Adrenal gland (tissue), 5 donors: Measurements from ENCODE around the gene NT5C3A.

ENCODE experiments used
- POLR2A ChIP-seq, 2 donors: fragments of 450-650 bp; IDR thresholded peaks; one replicate each; pipeline ENCODE4 v1.6.1; 2017; ENCODE audit warnings: antibody characterized with exemption in 2 of 2, mild to moderate bottlenecking in 2 of 2, moderate library complexity in 1 of 2
- TF ChIP-seq, protein P1 (sequence below), 6 experiments: fragments of 450-650 bp in 4 of 6; fragments of 200-600 bp in 2 of 6; sonication (generic) in 1 of 6; IDR thresholded peaks; 1 replicate in 5 of 6; 2 replicates in 1 of 6; pipeline versions ENCODE4 v1.5.1 to v1.8.0; 2016 to 2021; ENCODE audit warnings: antibody characterized with exemption in 6 of 6, mild to moderate bottlenecking in 2 of 6, moderate library complexity in 1 of 6
- donor health status: DM: no; HTN: no; CAD: no.

DNA sequence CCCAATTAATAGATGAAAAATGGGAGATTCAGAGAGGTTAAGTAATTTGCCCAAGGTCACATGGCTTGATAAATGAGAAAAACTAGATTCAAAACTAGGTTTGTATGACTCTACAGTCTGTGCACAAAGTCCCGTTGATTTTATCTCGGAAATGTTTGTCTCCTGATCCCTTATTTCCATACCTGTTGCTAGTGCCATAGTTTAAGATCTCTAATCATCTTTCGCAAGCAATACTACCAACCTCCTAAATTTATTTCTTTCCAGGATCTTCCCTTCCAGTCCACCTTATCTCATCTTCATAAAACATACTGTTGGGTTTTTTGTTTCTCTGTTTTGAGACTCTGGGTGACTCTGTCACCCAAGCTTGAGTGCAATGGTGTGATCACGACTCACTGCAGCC lies 2.9 kb downstream of the NT5C3A start:
- TF ChIP-seq, protein P1, sequence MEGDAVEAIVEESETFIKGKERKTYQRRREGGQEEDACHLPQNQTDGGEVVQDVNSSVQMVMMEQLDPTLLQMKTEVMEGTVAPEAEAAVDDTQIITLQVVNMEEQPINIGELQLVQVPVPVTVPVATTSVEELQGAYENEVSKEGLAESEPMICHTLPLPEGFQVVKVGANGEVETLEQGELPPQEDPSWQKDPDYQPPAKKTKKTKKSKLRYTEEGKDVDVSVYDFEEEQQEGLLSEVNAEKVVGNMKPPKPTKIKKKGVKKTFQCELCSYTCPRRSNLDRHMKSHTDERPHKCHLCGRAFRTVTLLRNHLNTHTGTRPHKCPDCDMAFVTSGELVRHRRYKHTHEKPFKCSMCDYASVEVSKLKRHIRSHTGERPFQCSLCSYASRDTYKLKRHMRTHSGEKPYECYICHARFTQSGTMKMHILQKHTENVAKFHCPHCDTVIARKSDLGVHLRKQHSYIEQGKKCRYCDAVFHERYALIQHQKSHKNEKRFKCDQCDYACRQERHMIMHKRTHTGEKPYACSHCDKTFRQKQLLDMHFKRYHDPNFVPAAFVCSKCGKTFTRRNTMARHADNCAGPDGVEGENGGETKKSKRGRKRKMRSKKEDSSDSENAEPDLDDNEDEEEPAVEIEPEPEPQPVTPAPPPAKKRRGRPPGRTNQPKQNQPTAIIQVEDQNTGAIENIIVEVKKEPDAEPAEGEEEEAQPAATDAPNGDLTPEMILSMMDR (IDR thresholded peaks at IDR 0.05): no peak
- no peak for TF ChIP-seq POLR2A (IDR thresholded peaks at IDR 0.05)
